HG02571 (cell line): ENCODE results near the gene CRHR1.

Source experiments
- ATAC-seq: cut with Tn5 transposase; IDR thresholded peaks from one replicate; pipeline ENCODE4 v1.9.1; 2021; ENCODE audit warnings: mild to moderate bottlenecking, moderate library complexity; ENCODE audit not compliant: unreplicated experiment

CRHR1 gene

DNA sequence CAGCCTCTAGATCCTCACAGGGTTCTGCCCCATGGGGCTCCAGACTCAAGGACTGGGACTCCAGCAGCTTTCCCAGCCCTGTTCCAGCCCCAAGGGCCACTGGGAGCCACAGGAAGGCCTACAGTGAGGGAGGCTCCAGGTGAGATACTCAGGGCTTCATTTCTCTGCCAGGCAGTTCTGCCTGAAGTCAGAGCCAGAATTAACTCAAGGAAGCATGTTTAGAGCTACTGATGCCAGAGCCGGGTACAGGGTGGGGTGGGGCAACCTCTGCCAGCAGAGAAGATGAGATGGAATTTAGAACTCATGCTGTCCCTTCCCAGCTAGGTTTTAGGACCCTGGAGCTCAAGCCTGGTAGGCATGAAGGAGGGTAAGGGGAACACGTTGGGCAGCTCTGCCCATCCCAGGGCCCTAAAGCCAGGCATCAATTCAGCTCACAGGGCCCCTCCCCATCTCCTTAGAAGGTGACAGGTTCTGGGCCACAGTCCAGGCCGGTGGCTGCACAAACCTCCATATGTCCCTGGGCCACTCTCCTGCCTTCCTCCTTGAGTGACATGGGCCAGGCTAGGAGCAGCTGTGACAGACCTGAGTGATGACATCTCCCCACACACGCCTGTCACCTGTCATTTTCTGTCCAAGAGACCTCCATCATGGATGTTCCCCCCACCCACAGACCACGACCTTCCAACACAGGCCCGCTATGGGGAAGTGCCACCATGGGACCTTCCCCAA lies 36.1 kb downstream of the CRHR1 start:
- ATAC-seq = no peak

DNA sequence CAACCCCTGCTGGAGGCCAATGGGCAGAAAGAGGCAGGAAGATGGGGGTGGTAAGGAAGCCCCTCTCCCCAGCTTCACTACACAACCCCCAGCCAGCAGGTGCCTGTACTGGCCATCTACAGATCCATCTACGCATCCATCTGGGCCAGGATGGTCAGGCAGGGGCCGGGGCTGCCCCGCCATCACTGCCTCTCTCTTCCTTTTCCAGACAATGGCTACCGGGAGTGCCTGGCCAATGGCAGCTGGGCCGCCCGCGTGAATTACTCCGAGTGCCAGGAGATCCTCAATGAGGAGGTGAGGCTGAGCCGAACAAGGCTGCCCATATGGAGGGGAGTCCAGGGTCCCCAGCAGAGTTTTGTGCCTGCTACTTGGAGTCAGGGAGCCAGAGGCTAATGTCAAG lies 37.0 kb downstream of the CRHR1 start:
- no peak for ATAC-seq

DNA sequence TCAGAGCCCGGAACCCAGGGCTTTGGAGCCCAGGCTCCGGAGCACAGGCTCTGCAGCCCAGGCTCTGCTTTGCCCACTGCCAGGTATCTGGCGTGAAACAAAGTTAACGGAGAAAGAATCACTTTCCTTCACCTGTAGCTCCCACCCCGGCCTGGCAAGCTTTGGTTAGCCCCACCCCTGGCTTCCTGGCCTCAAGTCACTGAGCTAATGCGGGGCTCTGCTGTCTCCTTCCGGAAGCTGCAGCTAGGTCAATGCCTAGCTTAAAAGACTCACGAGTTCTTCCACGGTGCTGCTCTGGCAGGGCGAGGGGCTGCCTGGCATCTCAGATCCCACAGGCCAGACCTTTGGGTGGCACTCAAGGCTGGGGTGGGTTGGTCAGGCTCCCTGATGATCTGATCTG lies 39.5 kb downstream of the CRHR1 start:
- no peak for ATAC-seq

DNA sequence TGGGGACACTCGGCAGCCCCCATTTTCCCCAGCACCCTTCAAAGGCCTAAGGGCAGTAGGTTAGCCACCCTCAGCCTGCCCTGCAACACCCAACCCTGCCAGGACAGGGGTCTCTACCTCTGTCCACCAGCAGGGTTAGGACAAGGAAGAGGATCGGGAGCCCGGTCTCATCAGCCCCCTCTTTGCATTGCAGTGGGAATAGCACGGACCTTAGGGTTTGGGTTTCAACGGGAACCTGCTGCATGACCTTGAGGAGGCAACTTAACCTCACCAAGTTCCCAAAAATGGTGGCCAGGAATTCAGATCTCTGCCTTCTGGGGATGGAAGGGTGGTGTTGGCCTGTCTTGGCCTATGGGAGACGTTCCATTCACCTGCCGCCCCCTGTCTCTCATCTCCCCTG lies 40.4 kb downstream of the CRHR1 start:
- no peak for ATAC-seq

DNA sequence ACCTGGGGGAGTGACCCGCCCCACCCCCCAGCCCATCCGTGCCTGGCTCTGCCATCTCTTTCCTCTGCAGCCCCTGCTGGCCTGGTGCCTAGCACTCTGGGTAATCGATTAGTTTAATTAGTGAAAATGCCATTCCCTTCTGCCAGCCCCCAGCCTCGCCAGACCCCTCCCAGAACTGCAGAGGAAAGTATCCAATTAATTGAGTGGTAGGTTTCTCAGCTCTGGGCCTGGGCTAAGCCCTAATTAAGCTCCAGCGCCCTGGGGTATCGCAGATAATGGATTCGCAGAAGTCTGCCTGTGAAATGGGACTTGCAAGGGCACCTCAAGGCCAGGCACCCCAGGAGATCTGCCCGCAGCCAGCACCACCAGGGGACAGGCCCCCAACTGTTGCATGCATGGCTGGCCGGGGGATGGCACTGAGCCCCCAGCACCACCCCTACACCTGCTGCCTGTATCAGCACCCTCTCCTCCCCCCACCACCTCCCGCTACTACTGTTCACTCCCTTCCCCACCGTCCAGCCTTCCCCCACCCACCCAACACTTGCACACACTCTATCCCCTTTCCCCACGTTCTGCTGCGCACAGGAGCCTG lies 40.9 kb downstream of the CRHR1 start:
- ATAC-seq = no peak

DNA sequence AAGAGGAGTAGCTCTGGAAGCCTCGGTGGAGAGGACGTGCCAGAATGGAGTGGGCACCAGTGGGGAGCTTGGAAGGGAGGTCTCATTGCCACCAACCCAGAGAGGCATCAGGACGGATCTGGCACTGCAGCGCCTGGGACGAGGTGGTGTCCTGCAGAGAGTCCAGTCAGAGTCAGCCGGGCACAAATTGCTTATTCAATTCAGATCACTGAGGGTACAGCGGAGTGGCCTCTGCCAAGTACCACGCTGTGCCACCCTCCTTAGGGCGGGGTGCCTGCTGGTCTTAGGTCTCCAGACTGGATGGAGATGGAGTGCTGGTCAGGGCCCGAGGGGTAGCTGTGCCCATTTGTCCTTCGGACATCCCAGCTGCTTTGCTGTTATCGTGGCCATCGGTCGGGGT lies 41.7 kb downstream of the CRHR1 start:
- ATAC-seq = no peak

DNA sequence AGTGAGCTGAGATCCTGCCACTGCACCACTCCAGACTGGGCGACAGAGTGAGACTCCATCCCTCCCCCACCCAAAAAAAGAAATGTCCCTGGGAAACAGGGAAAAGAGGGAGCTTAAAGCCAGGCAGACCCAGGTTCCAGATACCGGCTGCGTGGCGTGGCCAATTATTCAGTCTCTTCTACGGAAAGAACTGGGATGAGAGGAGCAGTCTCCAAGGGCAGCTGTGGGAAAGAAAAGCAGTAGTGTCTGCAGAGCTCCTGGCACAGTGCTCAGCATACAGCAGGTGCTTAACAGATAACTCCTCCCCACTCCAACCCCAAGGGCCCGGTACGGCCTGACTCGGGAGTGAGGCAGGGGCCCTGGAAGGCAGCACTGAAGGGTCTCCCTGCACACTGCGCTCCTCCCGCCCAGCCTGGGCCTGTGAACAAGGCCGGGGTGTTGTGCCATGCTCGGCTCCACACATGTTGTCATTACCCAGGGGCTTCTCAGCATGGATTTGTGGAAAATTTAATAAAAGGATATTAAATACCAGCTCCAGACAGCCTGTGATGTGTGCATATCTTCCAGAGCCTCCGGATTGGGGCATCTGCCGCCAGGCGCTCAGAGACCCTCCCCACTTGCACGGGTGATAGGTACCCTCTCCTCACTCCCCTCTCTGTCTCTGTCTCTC lies 42.9 kb downstream of the CRHR1 start:
- no peak for ATAC-seq

DNA sequence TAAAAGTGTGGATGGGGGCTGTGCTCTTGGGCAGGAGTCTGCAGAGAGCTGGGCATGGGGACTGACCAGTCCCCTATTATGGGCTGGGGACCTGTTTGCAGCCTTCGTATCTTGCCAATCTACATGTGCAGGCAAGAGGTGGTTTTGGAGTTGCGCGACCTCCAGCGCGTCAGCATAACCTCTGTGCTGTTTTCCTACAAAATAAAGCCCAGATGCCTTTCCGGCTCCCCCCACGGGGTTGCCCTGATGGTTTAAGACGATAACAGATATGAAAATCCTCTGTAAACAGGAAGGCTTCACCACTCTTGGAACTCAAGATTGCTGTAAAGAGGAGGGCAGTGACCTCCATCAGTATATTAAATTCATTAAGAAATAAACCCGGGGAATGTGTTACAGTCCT lies 44.1 kb downstream of the CRHR1 start:
- ATAC-seq = no peak

DNA sequence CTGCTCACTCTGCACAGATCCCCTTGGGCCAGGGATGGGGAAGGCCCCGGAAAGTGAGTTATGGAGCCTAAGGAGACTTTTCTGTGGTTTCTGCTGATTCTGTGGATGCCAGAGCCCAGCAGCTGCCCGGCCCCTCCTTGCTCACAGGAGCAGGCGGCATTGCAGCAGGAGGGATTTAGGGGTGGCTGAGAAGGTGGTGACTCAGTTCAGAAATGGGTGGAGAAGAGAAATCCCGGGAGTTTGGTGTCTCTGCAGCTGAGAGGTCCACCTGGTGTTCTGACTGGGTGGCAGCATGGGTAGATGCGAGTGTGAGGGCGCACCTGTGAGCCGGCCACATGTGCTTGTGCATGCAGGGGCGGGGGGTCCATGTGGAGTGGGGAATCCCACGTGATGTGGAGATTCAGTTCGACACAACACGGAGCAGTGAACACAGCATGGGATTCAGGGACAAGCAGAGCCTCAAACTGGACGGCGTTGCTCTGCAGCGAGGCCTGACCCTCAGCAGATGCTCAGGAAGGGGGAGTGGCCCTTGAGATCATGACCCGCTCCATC lies 44.5 kb downstream of the CRHR1 start:
- ATAC-seq = no peak

DNA sequence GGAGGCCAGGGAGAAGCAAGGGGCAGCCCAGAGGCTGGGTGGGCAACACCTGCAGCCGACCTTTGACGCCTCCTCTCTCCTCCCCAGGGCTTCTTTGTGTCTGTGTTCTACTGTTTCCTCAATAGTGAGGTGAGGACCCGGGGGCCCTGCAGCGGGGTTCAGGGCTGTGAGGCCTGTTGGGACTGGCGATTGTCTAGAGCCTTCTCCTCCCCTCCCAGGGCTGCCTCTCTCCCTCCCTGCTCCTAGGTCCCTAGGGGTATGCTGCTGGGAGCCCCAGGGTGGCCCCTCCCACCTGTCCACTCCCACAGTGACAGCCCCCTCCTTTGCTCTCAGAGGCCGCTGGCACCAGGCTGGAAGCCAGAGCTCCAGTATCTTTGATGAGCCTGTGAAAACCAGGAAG lies 49.8 kb downstream of the CRHR1 start:
- ATAC-seq = no peak

DNA sequence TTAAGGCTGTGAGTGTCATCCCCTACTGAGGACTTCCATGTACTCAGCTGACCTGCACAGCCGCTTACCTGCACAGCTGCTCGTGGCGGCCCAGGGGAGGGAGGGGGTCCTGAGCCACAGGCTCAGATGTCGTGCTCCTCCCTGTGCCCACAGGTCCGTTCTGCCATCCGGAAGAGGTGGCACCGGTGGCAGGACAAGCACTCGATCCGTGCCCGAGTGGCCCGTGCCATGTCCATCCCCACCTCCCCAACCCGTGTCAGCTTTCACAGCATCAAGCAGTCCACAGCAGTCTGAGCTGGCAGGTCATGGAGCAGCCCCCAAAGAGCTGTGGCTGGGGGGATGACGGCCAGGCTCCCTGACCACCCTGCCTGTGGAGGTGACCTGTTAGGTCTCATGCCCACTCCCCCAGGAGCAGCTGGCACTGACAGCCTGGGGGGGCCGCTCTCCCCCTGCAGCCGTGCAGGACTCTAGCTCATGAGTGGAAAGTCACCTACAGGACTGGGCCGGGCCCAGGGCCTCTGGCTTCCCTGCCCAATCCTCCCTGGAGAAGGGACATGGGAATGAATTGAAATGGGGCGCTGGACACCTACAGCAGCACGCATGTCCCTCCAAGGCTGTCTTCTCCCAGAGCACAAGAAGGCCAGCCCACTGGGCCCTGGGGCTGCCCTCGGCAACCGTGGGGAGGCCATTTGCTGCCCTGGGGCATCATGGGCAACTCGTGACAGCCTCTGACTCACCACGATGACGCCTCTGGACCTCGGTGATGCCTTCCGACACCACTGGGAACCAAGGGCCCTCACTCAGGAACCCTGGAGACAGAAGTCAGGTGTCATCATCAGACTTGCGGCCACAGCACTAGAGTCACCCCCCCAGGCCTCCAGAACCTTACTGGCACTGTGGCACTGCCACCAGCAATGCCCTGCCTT lies 50.6 kb downstream of the CRHR1 start:
- ATAC-seq = no peak

DNA sequence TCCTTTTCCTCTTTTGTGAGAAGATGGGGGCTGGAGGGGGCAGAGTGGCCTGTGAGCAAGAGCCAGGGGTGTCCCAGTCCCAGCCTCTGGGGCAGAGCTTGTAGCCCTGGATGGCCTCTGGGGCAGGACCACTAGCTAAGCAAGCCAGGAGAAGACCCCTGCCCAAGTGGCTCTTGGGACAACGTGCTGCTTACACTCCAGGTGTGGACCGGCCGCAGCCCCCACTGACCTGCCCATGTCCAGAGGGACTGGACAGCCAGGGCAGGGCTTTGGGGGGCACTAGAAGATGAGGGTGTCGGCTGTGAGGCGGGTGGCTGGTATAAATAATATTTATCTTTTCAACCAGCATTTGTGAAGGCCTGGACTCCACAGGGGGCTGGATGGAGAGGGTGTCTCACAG lies 51.4 kb downstream of the CRHR1 start:
- ATAC-seq = no peak

DNA sequence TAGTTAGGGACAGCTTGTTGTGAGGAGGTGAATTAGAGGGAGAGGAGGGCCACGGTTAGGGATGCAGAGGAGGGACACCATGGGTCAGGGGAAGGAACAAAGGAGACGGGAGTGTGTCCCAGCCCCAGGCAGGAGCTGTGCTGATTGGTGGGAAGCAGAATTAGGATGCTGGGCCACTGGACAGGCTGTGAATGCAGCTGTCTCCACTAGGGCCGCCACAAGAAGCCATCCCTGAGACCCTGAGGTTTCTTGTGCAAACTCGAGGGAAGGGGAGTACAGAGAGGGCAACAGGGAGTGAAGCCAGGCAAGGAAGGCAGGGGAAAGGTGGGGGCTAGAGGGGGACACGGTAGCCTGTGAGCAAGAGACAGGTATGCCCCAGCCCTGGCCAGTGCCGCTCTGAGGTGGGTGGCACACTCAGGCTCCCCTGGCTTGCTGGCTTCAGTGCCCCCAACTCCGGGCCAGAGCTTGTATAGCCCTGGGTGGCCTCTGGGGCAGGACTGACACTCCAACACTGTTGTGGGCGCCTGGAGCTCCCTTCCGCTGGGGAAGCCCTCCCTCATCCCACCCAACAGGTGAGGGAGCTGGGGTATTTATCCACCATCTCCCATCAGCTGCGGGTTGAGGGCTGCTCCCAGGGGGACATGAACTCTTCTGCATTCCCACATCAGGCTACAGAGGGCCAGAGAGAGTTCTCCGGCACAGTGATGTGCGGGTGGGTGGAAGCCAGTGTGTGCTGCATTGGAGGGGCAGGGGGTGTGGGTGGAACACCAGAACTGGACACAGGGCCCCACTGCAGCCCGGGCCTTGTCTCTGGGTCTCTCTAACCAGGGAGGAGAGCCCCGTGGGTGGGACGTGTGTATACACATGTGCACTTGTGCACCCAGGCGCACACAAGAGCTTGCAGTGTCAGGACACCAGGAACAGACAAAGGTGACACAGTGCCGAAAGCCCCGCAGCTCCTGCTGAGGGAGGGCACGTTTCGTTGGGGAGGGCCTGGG lies 52.2 kb downstream of the CRHR1 start:
- no peak for ATAC-seq

DNA sequence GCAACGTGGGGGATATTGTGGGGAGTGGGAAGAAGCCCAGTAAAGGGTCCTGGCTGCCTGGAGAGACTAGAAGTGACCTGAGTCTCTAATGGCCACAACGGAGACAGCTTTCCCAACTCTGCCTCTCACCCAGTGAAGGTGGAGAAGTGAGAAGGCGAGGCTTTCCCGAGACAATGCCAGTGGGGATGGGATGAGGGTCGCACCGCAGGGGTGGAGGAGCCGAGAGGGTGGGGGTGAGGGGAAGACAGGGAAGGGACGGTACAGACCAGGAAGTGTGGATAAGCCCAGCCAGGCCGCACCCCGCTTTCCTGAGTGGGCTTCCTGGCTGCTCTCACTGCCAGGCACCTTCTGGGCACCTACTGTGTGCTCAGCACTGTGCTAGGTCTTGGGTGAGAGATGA lies 53.1 kb downstream of the CRHR1 start:
- ATAC-seq = no peak

DNA sequence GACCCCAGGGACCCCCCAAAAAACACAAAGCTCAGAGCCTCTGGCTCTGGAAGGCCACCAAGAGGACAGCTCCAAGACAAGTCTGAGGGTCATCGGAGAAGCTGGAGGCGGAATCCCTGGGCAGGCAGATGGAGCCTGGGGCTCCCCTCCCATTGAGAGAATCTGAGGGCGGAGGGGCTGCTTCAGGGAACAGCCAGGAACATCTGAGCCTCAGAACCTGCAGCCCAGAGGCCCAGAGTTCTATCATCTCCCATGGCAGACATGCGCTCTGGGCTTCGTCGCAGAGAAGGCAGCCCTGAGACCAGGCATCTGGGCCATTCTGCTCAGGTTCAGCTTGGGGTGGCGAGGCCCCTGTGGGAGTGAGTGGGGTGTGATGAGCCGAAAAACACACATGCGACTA lies 53.5 kb downstream of the CRHR1 start:
- ATAC-seq = no peak

DNA sequence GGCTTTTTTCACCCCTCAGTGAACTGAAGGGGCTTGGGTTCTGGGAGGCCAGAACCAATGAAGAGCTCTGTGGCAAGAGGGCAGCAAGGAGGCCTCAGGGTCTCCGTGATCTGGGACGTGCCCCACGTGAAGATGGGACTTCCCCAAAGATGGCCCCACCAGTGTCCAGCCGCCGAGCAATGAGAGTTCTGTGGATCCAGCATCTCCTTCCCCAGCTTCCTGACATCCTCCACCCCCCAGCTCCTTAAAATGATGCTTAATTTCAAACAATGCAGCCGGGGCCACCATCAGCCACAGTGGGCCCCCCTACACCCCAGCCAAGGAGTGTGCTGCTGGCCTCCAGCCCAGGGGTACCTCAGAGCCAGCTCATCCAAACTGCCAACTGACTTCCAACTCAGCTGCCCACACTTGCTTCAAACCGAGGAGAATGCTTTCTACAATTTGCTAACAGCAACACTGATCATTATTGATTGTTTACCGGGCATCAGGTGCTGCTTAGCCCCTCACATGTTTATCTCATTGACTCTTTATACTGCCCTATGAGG lies 54.7 kb downstream of the CRHR1 start:
- ATAC-seq = no peak

DNA sequence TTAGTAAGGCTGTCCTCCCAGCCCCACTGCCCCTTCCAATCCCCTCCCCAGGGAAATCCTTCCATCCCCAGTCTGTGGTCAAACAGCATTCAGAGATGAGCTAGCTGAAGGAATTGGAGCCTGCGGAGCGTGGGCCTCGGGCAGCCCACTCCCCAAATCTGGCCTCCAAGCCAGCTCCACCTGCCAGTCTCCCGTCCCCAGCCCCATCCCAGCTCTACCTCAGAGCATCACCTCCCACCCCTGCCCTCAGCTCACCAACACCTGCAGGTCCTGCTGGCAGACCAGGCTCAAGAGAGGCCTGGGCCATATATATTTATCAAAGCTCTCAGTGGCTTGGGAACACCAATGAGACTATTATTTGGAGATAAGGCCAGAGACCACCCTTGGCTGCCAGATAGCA lies 55.3 kb downstream of the CRHR1 start:
- ATAC-seq = no peak

DNA sequence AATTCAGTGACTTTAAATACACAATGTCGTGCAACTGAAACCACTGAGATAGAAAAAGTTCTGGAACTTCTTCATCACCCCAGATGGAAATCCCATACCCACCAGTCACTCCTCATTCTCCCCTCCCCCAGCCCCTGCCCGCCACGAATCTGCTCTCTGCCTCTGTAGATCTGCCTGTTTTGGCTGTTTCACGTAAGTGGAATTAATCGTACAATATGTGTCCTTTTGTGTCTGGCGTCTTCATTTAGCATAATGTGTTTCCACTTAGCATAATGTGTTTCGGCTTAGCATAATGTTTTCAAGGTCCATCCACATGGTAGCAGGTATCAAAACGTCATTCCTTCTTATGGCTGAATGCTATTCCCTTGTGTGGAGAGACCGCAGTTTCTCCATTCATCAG lies 57.1 kb downstream of the CRHR1 start:
- no peak for ATAC-seq

DNA sequence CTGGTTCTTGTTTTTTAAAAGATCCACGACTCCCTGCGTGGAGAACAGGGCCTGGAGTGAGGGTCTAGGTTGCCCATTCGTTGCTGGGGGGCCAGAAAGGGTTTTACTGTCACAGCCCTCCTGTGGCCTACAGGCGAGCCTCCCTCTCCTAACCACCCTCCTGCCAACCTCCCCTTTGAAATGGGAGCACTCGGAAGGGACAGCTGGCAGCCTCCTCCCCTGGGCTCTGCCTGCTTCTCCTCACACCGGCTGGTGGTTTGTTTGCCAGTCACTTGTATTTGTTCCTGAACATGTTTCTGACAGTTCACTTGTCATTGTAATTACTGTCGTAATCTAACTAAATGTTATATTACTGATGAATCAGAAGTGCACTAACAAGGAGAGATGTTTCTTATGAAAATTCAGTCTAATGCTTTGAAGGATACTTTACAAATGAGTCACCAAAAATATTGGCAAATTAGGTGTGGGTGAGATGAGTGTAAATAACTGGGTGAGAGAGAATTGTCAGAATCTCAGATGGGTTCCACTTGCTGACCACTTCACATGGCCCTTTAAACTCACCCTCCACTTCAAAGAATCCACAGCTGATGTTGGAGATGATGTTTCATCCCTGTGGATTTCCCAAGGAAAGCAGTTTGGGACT lies 57.9 kb downstream of the CRHR1 start:
- ATAC-seq = no peak
